Measurements from ENCODE around the gene PPP1R13L.

- TF ChIP-seq CTCF (conservative IDR thresholded peaks at IDR 0.05; ENCODE audit: low read length) = no peak
- no peak for TF ChIP-seq EZH2phosphoT487 (IDR thresholded peaks at IDR 0.05; ENCODE audit: borderline replicate concordance, low read depth, low read length)
Measured at GRCh38 chr19:45417151-45417550, 12.3 kb upstream of the PPP1R13L start.

Data from OCI-LY7 (cell line).